B cell (primary cell): Measurements from ENCODE around the gene RAD23A.

Experiments used
- CTCF ChIP-seq: fragments of 200-600 bp; IDR thresholded peaks from one replicate; pipeline ENCODE4 v1.8.0; 2022; ENCODE audit warnings: antibody characterized with exemption, mild to moderate bottlenecking
- EZH2 ChIP-seq: IDR thresholded peaks from 2 replicates; pipeline ENCODE4 v1.6.1; 2012; ENCODE audit warnings: borderline replicate concordance, low read depth, mild to moderate bottlenecking, moderate library complexity, low read length; ENCODE audit not compliant: insufficient read depth, poor library complexity, severe bottlenecking

- no peak for TF ChIP-seq EZH2
- peak; percentile 91 for TF ChIP-seq CTCF
Measured at GRCh38 chr19:12983542-12984142, 38.0 kb downstream of the RAD23A start.
